Measurements from ENCODE around the gene HOTAIR. TPM values are rescaled to one million over a fixed set of nuclear protein-coding genes. Genes with fewer than 3 reads are reported as not detected.
A peak's percentile ranks its signal among the peaks of the same experiment; 100 is the strongest.

Gene HOTAIR
- polyA plus RNA-seq, 1 experiment, result not detected

DNA sequence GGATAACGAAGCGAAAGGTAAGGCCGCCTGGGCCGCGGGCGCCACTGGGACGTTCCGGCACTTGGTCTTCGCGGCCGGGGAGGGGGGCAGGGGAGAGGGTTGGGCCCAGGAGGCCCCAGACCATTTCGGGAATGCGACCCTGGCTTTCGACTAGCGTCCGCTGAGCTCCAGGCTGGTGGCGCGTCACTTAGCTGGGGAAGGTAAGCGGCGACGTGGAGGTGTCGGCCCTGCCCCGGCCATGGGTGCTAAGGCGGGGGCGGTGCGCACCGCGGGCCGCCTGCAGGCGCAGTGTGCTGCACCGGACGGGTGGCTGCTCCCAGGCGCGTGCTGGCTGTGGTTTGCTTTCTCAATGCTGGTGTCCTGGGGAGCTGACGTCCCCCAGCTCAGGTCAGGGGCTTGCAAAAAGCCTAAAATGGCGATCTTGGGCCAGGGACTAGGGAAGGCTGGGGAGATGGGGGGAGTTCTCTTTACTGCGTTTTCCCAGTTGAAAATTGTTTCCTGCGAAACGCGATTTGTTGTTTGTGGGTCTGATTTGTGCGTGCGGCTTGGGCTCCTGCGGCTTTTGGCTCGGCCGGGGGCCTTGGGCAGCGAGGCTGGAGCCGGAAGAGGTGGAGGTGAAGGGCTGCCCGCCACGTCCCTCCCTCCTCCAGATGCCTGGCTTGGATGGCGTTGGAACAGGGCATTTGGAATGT is 11.4 kb upstream of the HOTAIR start:
- CTCF ChIA-PET, result interaction anchor here (2.0 kb wide), 1 partner anchor 206 kb away, joined by 6 read pairs; no protein-coding TSS in a partner anchor
- no peak for DNase-seq (ENCODE audit: low read depth, low spot score)
- Histone ChIP-seq H3K4me3 (ENCODE audit: low read depth, low read length) (no peak overlapping the region), H3K9me3 (ENCODE audit: control insufficient read depth, insufficient read depth, low read length) (peaks cover 22% of the 10 kb centered on the region), H3K27ac (ENCODE audit: low read depth, low read length) (no peak overlapping the region), H3K27me3 (ENCODE audit: control insufficient read depth, insufficient read depth, low read length) (peaks cover 94% of the 10 kb centered on the region)
- TF ChIP-seq, protein P1, sequence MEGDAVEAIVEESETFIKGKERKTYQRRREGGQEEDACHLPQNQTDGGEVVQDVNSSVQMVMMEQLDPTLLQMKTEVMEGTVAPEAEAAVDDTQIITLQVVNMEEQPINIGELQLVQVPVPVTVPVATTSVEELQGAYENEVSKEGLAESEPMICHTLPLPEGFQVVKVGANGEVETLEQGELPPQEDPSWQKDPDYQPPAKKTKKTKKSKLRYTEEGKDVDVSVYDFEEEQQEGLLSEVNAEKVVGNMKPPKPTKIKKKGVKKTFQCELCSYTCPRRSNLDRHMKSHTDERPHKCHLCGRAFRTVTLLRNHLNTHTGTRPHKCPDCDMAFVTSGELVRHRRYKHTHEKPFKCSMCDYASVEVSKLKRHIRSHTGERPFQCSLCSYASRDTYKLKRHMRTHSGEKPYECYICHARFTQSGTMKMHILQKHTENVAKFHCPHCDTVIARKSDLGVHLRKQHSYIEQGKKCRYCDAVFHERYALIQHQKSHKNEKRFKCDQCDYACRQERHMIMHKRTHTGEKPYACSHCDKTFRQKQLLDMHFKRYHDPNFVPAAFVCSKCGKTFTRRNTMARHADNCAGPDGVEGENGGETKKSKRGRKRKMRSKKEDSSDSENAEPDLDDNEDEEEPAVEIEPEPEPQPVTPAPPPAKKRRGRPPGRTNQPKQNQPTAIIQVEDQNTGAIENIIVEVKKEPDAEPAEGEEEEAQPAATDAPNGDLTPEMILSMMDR (IDR thresholded peaks at IDR 0.05; ENCODE audit: low read depth, low read length), result no peak
- POLR2A ChIA-PET, result interaction anchor here (0.7 kb wide), 1 partner anchor 11 kb away, joined by 3 read pairs; no protein-coding TSS in a partner anchor

DNA sequence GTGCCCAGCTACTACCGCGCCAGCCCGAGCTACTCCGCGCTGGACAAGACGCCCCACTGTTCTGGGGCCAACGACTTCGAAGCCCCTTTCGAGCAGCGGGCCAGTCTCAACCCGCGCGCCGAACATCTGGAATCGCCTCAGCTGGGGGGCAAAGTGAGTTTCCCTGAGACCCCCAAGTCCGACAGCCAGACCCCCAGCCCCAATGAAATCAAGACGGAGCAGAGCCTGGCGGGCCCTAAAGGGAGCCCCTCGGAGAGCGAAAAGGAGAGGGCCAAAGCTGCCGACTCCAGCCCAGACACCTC is 10.9 kb upstream of the HOTAIR start:
- peaks cover 94% of the 10 kb centered on the region for H3K27me3 ChIP-seq (ENCODE audit: control insufficient read depth, insufficient read depth, low read length)
- POLR2A ChIA-PET, result interaction anchor here (0.7 kb wide), 1 partner anchor 10 kb away, joined by 3 read pairs; no protein-coding TSS in a partner anchor
- no peak overlapping the region for H3K4me3 ChIP-seq (ENCODE audit: low read depth, low read length)
- no peak for DNase-seq (ENCODE audit: low read depth, low spot score)
- TF ChIP-seq, protein P1 (IDR thresholded peaks at IDR 0.05; ENCODE audit: low read depth, low read length), result no peak
- CTCF ChIA-PET, result no interaction called here
- H3K27ac ChIP-seq (ENCODE audit: low read depth, low read length), result no peak overlapping the region
- peaks cover 22% of the 10 kb centered on the region for H3K9me3 ChIP-seq (ENCODE audit: control insufficient read depth, insufficient read depth, low read length)

DNA sequence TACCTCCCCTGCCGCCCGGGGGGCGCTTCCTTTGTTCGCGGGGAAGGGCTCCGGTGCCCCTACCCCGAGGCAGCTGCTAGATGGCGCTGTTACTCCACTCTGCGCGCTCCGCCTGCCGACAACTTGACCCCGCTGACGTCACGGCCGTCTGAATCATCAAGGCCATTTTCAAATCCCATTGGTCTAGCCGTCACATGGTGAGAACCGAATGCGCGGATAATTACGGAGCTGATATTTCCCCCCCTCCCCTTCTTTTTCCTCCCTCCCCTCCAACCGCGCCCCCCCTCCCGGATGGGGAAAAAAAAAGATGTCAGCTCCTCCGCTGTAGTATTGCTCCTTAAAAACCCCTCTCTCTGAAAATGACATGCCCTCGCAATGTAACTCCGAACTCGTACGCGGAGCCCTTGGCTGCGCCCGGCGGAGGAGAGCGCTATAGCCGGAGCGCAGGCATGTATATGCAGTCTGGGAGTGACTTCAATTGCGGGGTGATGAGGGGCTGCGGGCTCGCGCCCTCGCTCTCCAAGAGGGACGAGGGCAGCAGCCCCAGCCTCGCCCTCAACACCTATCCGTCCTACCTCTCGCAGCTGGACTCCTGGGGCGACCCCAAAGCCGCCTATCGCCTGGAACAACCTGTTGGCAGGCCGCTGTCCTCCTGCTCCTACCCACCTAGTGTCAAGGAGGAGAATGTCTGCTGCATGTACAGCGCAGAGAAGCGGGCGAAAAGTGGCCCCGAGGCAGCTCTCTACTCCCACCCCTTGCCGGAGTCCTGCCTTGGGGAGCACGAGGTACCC is 10.3 kb upstream of the HOTAIR start, which contains the start of gene HOXC10:
HOXC10 (plus strand) TSS at position 246 of the 791 bp plus-strand sequence; CDS start at position 360, 114 bp downstream.
- H3K27me3 ChIP-seq (ENCODE audit: control insufficient read depth, insufficient read depth, low read length), result peaks cover 90% of the 10 kb centered on the region
- H3K9me3 ChIP-seq (ENCODE audit: control insufficient read depth, insufficient read depth, low read length), result peaks cover 22% of the 10 kb centered on the region
- CTCF ChIA-PET, result interaction anchor here (0.6 to 0.7 kb wide), 3 partner anchors 212 to 226 kb away, joined by 3 read pairs; no protein-coding TSS in a partner anchor
- H3K4me3 ChIP-seq (ENCODE audit: low read depth, low read length), result no peak within 1 kb of the TSS
- DNase-seq (ENCODE audit: low read depth, low spot score), result peak; percentile 16
- no peak within 1 kb of the TSS for H3K27ac ChIP-seq (ENCODE audit: low read depth, low read length)
- TF ChIP-seq, protein P1 (IDR thresholded peaks at IDR 0.05; ENCODE audit: low read depth, low read length), result peak; percentile 45
- POLR2A ChIA-PET, result no interaction called here

DNA sequence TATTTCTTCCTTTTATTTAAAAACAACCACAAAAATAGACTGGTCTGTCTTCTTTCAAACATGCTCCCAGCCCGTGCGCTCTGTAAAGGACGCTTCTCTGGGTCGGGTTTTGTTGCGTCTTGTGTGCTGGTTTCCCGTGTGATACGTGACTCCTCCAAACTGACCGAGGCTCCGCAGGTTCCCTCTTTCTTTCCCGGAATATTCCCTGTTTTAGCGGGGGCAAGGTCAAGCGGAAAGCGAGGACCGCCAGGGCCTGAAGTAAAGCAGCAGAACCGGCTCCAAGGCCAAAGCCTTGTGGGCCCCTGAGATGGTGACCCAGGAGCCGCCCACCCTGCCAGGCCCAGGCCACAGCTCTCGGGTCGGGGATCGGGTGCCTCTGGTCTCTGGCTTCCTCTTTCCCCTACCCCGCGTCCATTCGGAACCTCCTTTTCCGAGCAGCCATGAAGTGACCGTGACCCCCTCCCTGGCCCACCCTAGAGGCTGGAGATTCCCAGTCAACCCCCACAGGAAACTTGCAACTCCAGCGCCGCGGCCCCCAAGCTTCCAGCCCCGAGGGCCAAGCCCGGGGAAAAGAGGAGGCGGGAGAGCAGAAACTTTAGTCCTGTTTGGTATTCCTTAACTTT is 9.3 kb upstream of the HOTAIR start:
- TF ChIP-seq, protein P1 (IDR thresholded peaks at IDR 0.05; ENCODE audit: low read depth, low read length), result no peak
- peaks cover 94% of the 10 kb centered on the region for H3K27me3 ChIP-seq (ENCODE audit: control insufficient read depth, insufficient read depth, low read length)
- no peak overlapping the region for H3K4me3 ChIP-seq (ENCODE audit: low read depth, low read length)
- POLR2A ChIA-PET, result no interaction called here
- CTCF ChIA-PET, result no interaction called here
- no peak overlapping the region for H3K27ac ChIP-seq (ENCODE audit: low read depth, low read length)
- peaks cover 22% of the 10 kb centered on the region for H3K9me3 ChIP-seq (ENCODE audit: control insufficient read depth, insufficient read depth, low read length)
- DNase-seq (ENCODE audit: low read depth, low spot score), result no peak

Measured in AG04450 (cell line).